Hepatocyte (in vitro differentiated cells): ENCODE data around the gene SLC38A10. TPM values are rescaled to one million over a fixed set of nuclear protein-coding genes. Genes with fewer than 3 reads are reported as not detected.
"Not testable (repeated sequence)": the region's sequence is repeated elsewhere in the genome, so short reads cannot be mapped to it uniquely, and the experiment has no call there.

Source experiments
- DNase-seq: peaks from one replicate; pipeline ENCODE4 v3.0.0-alpha.2; 2016; ENCODE audit warnings: low spot score
- H2AFZ ChIP-seq: fragments of 200-600 bp; sonication (generic); 2 replicates; pipeline ENCODE4 v1.6.0; 2016; ENCODE audit warnings: antibody characterized with exemption, mild to moderate bottlenecking
- H3K27ac ChIP-seq: fragments of 200-600 bp; sonication (generic); 2 replicates; pipeline ENCODE4 v1.5.1; 2016; ENCODE audit warnings: mild to moderate bottlenecking
- H3K27me3 ChIP-seq: fragments of 200-600 bp; sonication (generic); 2 replicates; pipeline ENCODE4 v1.6.1; 2016
- H3K36me3 ChIP-seq: fragments of 200-600 bp; sonication (generic); replicated peaks from 2 replicates; pipeline ENCODE4 v1.5.1; 2016; ENCODE audit warnings: low read depth; ENCODE audit not compliant: insufficient read depth
- H3K4me1 ChIP-seq: fragments of 200-600 bp; sonication (generic); 2 replicates; pipeline ENCODE4 v1.5.1; 2016; ENCODE audit warnings: mild to moderate bottlenecking, moderate library complexity; ENCODE audit not compliant: insufficient read depth
- H3K4me2 ChIP-seq: fragments of 200-600 bp; sonication (generic); 2 replicates; pipeline ENCODE4 v1.6.0; 2016
- H3K4me3 ChIP-seq: fragments of 200-600 bp; sonication (generic); 2 replicates; pipeline ENCODE4 v1.5.1; 2016; ENCODE audit warnings: mild to moderate bottlenecking
- H3K79me2 ChIP-seq: fragments of 200-600 bp; sonication (generic); 2 replicates; pipeline ENCODE4 v1.6.0; 2017; ENCODE audit warnings: mild to moderate bottlenecking
- H3K9me2 ChIP-seq: fragments of 200-600 bp; sonication (generic); replicated peaks from 2 replicates; pipeline ENCODE4 v1.6.0; 2017; ENCODE audit warnings: mild to moderate bottlenecking; ENCODE audit not compliant: insufficient read depth
- H3K9me3 ChIP-seq: fragments of 200-600 bp; sonication (generic); 2 replicates; pipeline ENCODE4 v1.5.1; 2016; ENCODE audit warnings: low read depth, mild to moderate bottlenecking
- H4K20me1 ChIP-seq: fragments of 200-600 bp; sonication (generic); 2 replicates; pipeline ENCODE4 v1.6.0; 2016; ENCODE audit warnings: mild to moderate bottlenecking; ENCODE audit not compliant: insufficient read depth, poor library complexity, severe bottlenecking
- CTCF ChIP-seq: fragments of 200-600 bp; sonication (generic); IDR thresholded peaks from 2 replicates; pipeline ENCODE4 v1.5.1; 2016; ENCODE audit warnings: antibody characterized with exemption, mild to moderate bottlenecking; ENCODE audit not compliant: poor library complexity
- EZH2 ChIP-seq: fragments of 200-600 bp; sonication (generic); IDR thresholded peaks from 2 replicates; pipeline ENCODE4 v1.6.1; 2016; ENCODE audit warnings: antibody characterized with exemption, mild to moderate bottlenecking, borderline replicate concordance
- EZH2phosphoT487 ChIP-seq: fragments of 200-600 bp; sonication (generic); IDR thresholded peaks from one replicate; pipeline ENCODE4 v1.6.1; 2018; ENCODE audit warnings: antibody characterized with exemption, mild to moderate bottlenecking, low read depth, moderate library complexity; ENCODE audit not compliant: unreplicated experiment, severe bottlenecking
- WGBS: methylation state at CpG from one replicate; pipeline ENCODE4 v1.1.6; 2016; ENCODE audit warnings: low lambda C conversion rate; ENCODE audit errors: missing lambda C conversion rate; 5-methylcytosine and 5-hydroxymethylcytosine counted together
- polyA plus RNA-seq: library from polyadenylated mRNA; unstranded; fragments of >200 nt; fragmentation: Nextera tagmentation; extraction: Ambion mirVana; gene quantifications from 2 replicates; pipeline ENCODE4 v1.2.1, GENCODE V29; 2016
- total RNA-seq: library from RNA; depleted of rRNA; stranded (reverse); fragments of >200 nt; gene quantifications from 2 replicates; pipeline ENCODE4 v1.2.3, GENCODE V29; 2014

Gene SLC38A10
- total and polyA plus RNA-seq, 2 experiments from 2014 or later, result 91.4 to 124 TPM

GRCh38 chr17:81228834-81229665 is 66.1 kb downstream of the SLC38A10 start:
- no peaks in the 10 kb centered on the region for H3K79me2 ChIP-seq
- H4K20me1 ChIP-seq, result no peaks in the 10 kb centered on the region
- 96% methylated on average over 25 of the region's 32 CpGs for WGBS
- H3K36me3 ChIP-seq, result no peaks in the 10 kb centered on the region
- H3K9me3 ChIP-seq, result no peaks in the 10 kb centered on the region
- DNase-seq, result no peak
- no peaks in the 10 kb centered on the region for H3K4me1 ChIP-seq
- no peak overlapping the region for H3K27ac ChIP-seq
- H3K9me2 ChIP-seq, result no peaks in the 10 kb centered on the region
- no peak overlapping the region for H3K4me3 ChIP-seq
- no peak overlapping the region for H2AFZ ChIP-seq
- TF ChIP-seq EZH2 (no peak), EZH2phosphoT487 (no peak), CTCF (no peak)
- H3K4me2 ChIP-seq, result no peak overlapping the region
- no peaks in the 10 kb centered on the region for H3K27me3 ChIP-seq

- Histone ChIP-seq H3K27ac (no peak overlapping the region), H4K20me1 (no peaks in the 10 kb centered on the region), H2AFZ (no peak overlapping the region), H3K9me3 (no peaks in the 10 kb centered on the region), H3K27me3 (no peaks in the 10 kb centered on the region), H3K4me1 (no peaks in the 10 kb centered on the region), H3K4me3 (no peak overlapping the region), H3K4me2 (no peak overlapping the region), H3K9me2 (no peaks in the 10 kb centered on the region), H3K79me2 (no peaks in the 10 kb centered on the region), H3K36me3 (no peaks in the 10 kb centered on the region)
- whole genome bisulfite sequencing, result 88% methylated on average over 9 of the region's 9 CpGs
- TF ChIP-seq EZH2 (no peak), EZH2phosphoT487 (no peak), CTCF (no peak)
- no peak for DNase-seq
These were observed 66.7 kb downstream of the SLC38A10 start for GRCh38 chr17:81228420-81228819.

- not testable (repeated sequence) for H3K79me2 ChIP-seq, H3K4me3 ChIP-seq, H3K9me2 ChIP-seq, H3K9me3 ChIP-seq, DNase-seq, H4K20me1 ChIP-seq, H3K4me2 ChIP-seq, H3K27ac ChIP-seq, H3K4me1 ChIP-seq, H2AFZ ChIP-seq, H3K27me3 ChIP-seq, H3K36me3 ChIP-seq
- WGBS, result 95% methylated on average over 2 of the region's 2 CpGs
These were observed 67.5 kb downstream of the SLC38A10 start for GRCh38 chr17:81227630-81228029.

- H3K79me2 ChIP-seq, result peaks cover 7% of the 10 kb centered on the region
- TF ChIP-seq EZH2, result no peak
- H3K4me3 ChIP-seq, result peak overlapping the region; percentile 37
- H3K27me3 ChIP-seq, result no peaks in the 10 kb centered on the region
- no peaks in the 10 kb centered on the region for H3K36me3 ChIP-seq
- H3K9me2 ChIP-seq, result no peaks in the 10 kb centered on the region
- H3K4me2 ChIP-seq, result peak overlapping the region; percentile 84
- peak overlapping the region; percentile 16 for H3K27ac ChIP-seq
- DNase-seq, result no peak
- peak overlapping the region; percentile 62 for H2AFZ ChIP-seq
- H3K4me1 ChIP-seq, result no peaks in the 10 kb centered on the region
- H3K9me3 ChIP-seq, result no peaks in the 10 kb centered on the region
- 35% methylated on average over 11 of the region's 11 CpGs for WGBS
- no peaks in the 10 kb centered on the region for H4K20me1 ChIP-seq
These were observed 71.4 kb downstream of the SLC38A10 start for GRCh38 chr17:81223762-81224130.
